GM12872 (cell line): ENCODE measurements around the gene CRIM1.

Source experiments
- TF ChIP-seq, protein P1 (sequence below): IDR thresholded peaks from 3 replicates; pipeline ENCODE4 v1.5.1; 2011; ENCODE audit warnings: low read depth, mild to moderate bottlenecking, low read length, moderate library complexity; ENCODE audit not compliant: insufficient read depth

CRIM1 gene

DNA sequence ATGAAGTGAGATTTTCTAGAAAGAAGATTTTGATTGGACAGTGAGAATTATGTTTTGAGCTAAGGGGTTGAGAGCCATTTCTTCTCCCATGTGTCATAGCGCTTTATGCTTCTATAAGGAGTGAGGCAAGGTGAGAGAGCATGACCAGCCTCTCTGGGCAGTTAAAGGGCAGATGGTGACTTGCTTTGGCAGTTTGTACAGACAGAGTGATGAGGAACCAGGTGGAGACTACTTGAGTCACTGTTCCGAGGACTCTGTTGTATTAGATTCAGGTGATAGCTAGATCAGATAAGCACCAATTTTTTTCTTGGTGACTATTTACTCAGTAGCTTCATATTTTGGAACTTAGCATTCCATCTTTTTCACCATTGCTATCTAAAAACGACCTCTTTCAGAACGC, 4.5 kb downstream of the CRIM1 start:
- TF ChIP-seq, protein P1, sequence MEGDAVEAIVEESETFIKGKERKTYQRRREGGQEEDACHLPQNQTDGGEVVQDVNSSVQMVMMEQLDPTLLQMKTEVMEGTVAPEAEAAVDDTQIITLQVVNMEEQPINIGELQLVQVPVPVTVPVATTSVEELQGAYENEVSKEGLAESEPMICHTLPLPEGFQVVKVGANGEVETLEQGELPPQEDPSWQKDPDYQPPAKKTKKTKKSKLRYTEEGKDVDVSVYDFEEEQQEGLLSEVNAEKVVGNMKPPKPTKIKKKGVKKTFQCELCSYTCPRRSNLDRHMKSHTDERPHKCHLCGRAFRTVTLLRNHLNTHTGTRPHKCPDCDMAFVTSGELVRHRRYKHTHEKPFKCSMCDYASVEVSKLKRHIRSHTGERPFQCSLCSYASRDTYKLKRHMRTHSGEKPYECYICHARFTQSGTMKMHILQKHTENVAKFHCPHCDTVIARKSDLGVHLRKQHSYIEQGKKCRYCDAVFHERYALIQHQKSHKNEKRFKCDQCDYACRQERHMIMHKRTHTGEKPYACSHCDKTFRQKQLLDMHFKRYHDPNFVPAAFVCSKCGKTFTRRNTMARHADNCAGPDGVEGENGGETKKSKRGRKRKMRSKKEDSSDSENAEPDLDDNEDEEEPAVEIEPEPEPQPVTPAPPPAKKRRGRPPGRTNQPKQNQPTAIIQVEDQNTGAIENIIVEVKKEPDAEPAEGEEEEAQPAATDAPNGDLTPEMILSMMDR, result no peak

DNA sequence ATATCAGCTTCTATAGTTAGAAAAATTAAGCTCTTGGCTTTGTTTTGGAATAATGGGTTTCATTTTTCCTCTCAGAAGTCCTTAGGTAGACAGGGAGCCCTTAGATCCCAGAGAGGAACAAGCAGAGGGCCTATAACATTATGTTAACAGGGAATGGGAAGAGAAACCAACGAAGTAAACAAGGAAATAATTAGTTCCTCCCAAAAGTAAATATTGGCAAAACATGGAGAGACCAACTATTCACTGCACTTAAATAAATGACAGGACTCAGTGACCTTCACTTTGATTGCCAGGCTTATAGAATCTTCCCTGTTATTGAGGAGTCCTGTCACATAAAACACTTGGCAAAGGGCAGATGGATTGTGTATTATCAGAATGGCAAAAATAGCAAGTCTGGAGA, 5.3 kb downstream of the CRIM1 start:
- TF ChIP-seq, protein P1, result no peak

DNA sequence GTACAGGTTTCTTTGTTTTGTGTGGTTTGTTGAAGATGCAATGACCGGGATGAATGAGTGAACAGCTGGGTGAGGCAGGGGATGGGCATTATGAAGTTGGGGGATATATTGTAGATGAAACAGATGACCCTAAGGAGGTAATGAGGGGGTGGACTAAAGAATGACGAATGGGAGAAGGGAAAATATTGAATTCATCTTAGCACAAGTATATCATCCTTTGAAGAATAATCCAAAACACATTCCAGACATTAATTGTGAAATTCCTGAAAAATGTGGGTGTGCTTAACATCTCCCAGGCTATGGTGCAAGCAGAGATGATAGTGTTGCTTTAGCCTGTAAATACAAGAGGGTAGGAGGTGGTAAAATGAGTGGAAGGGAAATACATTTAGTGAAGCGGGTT, 5.8 kb downstream of the CRIM1 start:
- TF ChIP-seq, protein P1, result no peak

DNA sequence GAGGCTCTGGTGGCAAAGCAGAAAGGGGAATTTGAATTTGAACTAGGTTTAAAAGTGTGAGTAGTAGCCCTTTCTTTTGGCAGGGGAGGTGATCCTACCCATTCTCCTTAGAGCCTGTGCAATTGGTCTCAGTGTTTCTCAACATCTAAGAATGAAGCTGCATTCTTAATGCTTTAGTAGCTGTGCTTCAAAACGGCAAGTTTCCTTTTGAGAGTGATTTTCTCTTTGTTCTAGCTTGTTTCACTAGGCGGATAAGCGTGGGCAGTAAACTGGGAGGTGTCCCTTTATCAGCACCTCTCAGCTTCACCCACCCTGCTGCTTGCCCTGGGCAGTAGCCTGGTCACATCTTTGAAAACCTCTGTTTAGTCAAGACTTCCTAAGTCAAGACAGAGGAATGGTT, 6.7 kb downstream of the CRIM1 start:
- TF ChIP-seq, protein P1, result no peak

DNA sequence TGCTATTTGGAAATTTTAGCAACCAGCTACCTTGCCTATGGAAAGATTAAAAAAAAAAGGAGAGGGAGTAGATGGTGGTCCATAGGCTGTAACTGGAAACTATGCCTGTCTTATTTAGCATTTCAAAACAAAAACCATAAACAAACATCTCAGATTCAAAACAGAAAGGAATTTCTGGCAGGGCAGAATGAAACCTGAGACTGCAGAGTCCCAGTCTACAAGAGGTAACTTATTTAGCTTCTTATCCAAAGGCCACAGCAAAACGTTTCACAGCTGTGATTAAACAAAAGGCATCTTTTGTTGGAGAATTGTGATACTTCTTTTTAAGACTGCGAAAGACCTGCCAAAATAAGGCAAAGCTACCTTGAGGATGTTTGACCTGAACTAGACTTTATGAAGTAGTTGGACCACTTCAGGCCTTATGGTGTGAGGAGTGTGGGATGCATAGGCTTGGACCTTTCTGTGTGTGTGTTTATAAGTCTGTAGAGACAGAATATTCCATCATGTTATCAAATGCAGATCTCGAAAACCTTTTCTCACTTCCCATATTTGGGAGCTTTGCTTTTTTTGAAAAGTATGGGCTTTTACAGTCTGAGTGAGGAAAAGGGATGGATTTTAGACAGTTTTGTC, 11.0 kb downstream of the CRIM1 start:
- TF ChIP-seq, protein P1, result no peak

DNA sequence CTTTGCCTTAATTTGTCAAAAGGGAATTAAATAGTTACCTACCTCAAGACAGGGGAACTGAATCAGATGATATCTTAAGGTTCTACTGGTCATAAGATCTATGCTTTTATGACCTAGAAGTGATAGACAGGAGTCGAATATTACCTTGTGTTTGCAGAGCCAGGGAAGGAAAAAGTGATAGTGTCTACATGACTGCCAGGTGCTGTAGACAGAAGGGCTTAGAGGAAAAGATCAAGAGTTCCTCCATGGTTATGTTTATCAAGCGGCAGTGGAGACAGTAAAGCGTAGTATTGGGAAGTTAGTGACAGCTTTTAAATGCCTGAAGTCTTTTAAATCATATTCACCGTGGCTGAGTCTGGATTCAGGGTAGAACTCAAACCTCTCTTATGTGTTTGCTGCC, 11.9 kb downstream of the CRIM1 start:
- TF ChIP-seq, protein P1, result no peak

DNA sequence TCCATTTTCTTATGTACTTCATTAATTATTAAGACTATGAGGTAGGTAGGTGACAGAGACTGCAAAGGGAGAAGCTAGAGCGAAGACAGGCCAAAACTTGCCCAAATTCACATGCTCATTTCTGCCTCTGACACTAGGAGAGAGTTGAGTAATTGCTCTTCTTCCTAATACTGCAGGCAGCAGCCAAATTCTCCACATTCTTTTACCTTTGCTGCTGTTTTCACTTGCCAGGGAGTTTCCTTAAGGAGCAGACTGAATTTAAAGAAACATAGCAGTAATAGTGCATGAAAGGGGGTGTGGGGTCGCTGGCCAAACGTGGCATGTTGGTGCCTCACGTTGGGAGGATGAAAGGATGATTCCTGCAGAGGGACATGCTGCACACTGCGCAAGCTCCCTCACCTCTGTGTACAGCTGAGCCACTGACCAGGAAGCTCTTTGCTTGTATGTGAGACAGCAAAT, 12.3 kb downstream of the CRIM1 start:
- TF ChIP-seq, protein P1, result no peak
